HG02973 (cell line): Measurements from ENCODE around the gene DTNB.
"Not testable (repeated sequence)": the region's sequence is repeated elsewhere in the genome, so short reads cannot be mapped to it uniquely, and the experiment has no call there.

Experiments
- ATAC-seq: cut with Tn5 transposase; IDR thresholded peaks from one replicate; pipeline ENCODE4 v1.9.1; 2021; ENCODE audit warnings: moderate library complexity; ENCODE audit not compliant: unreplicated experiment

The DTNB gene

GRCh38 chr2:25684577-25685473 lies 11.4 kb upstream of the DTNB start:
- ATAC-seq, result no peak

GRCh38 chr2:25682082-25682481 lies 8.7 kb upstream of the DTNB start:
- no peak for ATAC-seq

GRCh38 chr2:25677877-25678276 lies 4.5 kb upstream of the DTNB start:
- no peak for ATAC-seq

- no peak for ATAC-seq
These were observed 643 bp upstream of the DTNB start for GRCh38 chr2:25674077-25674362.

GRCh38 chr2:25672494-25673299 lies 680 bp downstream of the DTNB start:
- ATAC-seq, result peak; percentile 68

- ATAC-seq, result no peak
These were observed 1.8 kb downstream of the DTNB start for GRCh38 chr2:25671622-25672021.

GRCh38 chr2:25669520-25669919 lies 3.9 kb downstream of the DTNB start:
- ATAC-seq, result no peak

- no peak for ATAC-seq
These were observed 7.2 kb downstream of the DTNB start for GRCh38 chr2:25666218-25666617.

- ATAC-seq, result not testable (repeated sequence)
These were observed 7.9 kb downstream of the DTNB start for GRCh38 chr2:25665429-25665828.

GRCh38 chr2:25664965-25665307 lies 8.4 kb downstream of the DTNB start:
- ATAC-seq, result no peak

GRCh38 chr2:25664183-25664964 lies 9.0 kb downstream of the DTNB start:
- ATAC-seq, result no peak

- ATAC-seq, result no peak
These were observed 18.1 kb downstream of the DTNB start for GRCh38 chr2:25655316-25655715.

GRCh38 chr2:25654801-25655200 lies 18.6 kb downstream of the DTNB start:
- ATAC-seq, result no peak

GRCh38 chr2:25651782-25652455 lies 21.5 kb downstream of the DTNB start:
- no peak for ATAC-seq

- no peak for ATAC-seq
These were observed 22.3 kb downstream of the DTNB start for GRCh38 chr2:25651066-25651465.

- no peak for ATAC-seq
These were observed 23.1 kb downstream of the DTNB start for GRCh38 chr2:25650256-25650655.

GRCh38 chr2:25649786-25650185 lies 23.6 kb downstream of the DTNB start:
- ATAC-seq, result no peak

- ATAC-seq, result no peak
These were observed 31.1 kb downstream of the DTNB start for GRCh38 chr2:25642298-25642697.

GRCh38 chr2:25639696-25640095 lies 33.7 kb downstream of the DTNB start:
- ATAC-seq, result no peak

GRCh38 chr2:25639131-25639530 lies 34.2 kb downstream of the DTNB start:
- ATAC-seq, result no peak

GRCh38 chr2:25635797-25636196 lies 37.6 kb downstream of the DTNB start:
- ATAC-seq, result no peak
